Stimulated activated CD8-positive, alpha-beta memory T cell treated with anti-CD3 and anti-CD28 coated beads, Interleukin-12 subunit alpha, Interleukin-12 subunit beta, amount 100 ng/mL, for 1 hour (primary cell): ENCODE measurements around the gene COL5A1.
"Not testable (repeated sequence)": the region's sequence is repeated elsewhere in the genome, so short reads cannot be mapped to it uniquely, and the experiment has no call there.

Experiments
- DNase-seq: peaks from one replicate; pipeline ENCODE4 v3.0.0-alpha.2; 2020; ENCODE audit warnings: low read depth

COL5A1 gene

DNA sequence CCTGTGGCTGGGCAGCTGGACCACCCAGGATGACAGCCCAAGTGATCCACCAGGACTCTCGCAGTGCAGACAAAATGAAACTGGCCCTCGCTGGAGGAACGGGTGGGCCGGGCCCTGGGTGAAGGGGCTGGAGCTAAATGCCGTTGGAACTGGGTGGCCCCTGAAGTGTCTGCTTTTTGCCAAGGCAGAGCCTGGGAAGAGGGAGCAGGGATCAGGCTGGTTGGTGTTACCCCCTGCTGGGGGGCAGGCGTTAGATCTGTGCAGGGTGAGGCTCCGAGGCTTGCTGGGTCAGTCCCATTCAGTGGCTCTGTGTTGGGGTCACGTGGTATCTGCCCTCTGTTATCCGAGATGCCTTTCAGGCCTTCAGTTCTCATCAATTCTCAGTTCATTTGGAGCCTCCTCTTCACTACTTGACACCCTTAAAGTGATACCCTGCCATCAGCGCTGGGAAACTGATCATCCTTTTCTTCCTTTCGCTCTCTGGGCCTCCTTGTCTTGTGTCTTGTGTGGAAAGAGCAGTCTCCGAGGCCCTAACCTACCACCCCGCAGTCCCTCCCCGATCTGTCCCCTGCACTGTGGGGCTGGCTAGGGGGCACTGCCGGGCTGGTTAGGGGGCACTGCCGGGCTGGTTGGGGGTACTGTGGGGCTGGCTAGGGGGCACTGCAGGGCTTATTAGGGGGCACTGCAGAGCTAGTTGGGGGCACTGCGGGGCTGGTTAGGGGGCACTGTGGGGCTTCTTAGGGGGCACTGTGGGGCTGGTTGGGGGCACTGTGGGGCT lies 37.3 kb downstream of the COL5A1 start:
- DNase-seq = no peak

DNA sequence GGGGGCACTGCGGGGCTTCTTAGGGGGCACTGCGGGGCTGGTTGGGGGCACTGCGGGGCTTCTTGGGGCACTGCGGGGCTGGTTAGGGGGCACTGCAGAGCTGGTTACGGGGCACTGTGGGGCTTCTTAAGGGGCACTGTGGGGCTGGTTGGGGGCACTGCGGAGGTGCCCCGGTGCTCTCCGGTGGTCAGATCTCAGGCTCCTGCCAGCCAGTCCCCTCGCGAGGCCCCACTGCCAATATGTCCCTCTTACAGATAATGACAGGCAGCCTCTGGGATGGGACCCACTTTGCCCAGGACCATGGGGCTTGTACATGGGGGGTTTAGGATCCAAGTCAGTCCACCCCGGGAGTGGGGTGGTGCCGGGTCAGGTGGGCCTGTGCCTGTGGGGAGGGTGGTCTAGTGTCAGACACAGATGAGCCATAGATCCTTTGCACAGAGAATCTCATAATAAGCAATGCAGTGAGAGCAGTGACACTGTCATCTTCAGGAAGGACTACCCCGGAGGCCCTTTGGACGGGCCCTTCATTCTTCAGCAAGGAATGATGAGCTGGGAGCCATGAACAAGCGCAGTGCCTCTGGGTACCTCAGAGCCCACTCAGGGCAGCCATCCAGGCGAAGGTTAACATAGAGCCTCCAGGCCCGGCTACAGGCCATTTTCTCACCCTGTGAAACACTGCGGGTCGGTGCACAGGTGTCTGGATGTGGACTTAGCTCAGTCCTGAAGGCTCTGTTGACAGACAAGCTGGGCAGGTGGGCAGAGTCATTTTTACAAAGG lies 38.2 kb downstream of the COL5A1 start:
- no peak for DNase-seq

- no peak for DNase-seq
Measured at GRCh38 chr9:134680393-134681060, 38.9 kb downstream of the COL5A1 start.

DNA sequence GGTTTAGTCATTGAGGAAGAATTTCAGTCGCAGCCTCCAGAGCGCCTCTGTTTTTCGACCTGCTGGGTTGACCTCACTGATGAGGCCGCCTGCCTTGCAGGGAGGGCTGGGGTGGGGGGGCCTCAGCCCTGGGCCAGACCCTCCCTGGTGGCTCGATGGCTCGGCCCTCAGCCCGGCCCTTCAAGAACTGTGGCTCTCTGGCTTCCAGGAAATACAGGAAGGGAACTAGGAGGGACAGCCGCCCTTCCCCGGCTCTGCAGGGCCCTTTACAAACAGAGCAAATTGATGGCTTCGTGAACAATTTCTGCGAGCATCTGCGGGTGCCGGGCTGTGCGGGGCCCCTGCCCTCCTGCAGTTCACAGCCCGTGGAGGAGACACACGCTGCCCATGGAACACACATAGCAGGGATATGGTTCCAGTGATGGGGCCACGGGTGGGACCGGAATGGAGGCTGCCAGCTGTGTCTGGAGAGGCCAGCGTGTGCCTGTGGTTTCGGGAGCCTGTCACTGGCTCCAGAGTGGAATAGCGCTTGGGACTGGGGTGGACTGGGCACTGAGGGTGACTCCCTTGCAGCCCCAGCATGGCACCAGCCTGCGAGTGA lies 39.6 kb downstream of the COL5A1 start:
- no peak for DNase-seq

DNA sequence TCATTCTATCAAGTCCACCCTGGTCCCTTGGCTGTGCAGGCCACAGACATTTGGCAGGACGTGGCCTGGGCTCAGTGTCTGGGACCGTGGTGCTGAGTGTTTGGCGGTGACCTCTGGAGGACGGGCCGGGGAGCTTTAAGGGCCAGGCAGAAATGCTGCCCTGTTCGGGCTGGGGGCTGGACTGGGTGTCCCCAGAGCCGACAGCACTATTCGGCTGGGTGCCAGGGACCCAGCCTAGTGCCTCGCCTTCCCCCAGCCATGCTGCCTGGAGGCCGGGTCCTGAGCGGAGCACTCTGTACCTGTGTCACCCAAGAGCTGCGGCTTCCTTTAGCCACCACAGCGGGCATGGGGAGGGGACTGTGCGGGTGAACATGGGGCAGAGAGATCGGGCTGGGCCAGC lies 40.4 kb downstream of the COL5A1 start:
- no peak for DNase-seq

- no peak for DNase-seq
Measured at GRCh38 chr9:134682651-134683364, 41.2 kb downstream of the COL5A1 start.

GRCh38 chr9:134683714-134684374 lies 42.2 kb downstream of the COL5A1 start:
- DNase-seq = no peak

GRCh38 chr9:134684375-134684723 lies 42.7 kb downstream of the COL5A1 start:
- DNase-seq = no peak

- DNase-seq = not testable (repeated sequence)
Measured at GRCh38 chr9:134684941-134685340, 43.3 kb downstream of the COL5A1 start.

- no peak for DNase-seq
Measured at GRCh38 chr9:134685784-134686183, 44.2 kb downstream of the COL5A1 start.

DNA sequence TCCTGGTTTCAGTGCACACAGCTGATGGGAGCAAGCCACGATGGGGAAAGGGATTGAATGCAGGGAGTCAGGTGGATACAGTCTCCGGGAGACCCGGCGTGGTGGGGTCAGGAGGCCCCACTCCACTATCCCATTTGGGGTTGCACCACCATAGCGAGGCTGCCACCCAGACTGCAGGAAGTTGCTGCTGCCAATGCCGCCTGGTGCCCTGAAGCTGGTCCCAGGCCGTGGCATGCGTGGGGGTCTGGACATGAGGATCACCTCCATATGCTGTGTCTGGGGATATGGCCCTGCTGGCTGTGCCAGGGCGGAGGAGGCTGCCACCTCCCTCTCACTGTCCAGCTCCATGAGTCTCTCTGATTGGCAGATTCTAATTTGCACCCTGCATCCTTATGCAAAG lies 45.3 kb downstream of the COL5A1 start:
- no peak for DNase-seq

- no peak for DNase-seq
Measured at GRCh38 chr9:134687556-134687955, 46.0 kb downstream of the COL5A1 start.

DNA sequence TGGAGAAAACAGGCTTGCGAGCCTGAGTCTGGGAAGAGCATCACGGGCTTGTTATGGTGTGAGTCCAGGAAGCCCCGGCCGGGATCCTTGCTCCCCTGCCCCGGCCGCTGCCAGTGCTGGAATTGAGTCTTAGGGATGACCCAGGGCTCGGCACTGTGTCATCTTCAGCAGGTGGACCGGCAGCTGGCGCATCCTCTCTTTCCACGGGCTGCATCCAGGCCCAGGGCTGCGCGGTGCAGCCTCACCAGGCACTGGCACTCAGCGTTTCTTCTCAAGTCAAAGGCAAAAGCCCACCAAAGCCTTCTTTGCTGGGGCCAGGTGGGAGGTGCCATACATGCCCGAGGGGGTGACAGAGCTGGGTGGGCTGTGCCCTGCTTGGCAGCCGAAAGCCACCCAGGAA lies 46.6 kb downstream of the COL5A1 start:
- DNase-seq = no peak

DNA sequence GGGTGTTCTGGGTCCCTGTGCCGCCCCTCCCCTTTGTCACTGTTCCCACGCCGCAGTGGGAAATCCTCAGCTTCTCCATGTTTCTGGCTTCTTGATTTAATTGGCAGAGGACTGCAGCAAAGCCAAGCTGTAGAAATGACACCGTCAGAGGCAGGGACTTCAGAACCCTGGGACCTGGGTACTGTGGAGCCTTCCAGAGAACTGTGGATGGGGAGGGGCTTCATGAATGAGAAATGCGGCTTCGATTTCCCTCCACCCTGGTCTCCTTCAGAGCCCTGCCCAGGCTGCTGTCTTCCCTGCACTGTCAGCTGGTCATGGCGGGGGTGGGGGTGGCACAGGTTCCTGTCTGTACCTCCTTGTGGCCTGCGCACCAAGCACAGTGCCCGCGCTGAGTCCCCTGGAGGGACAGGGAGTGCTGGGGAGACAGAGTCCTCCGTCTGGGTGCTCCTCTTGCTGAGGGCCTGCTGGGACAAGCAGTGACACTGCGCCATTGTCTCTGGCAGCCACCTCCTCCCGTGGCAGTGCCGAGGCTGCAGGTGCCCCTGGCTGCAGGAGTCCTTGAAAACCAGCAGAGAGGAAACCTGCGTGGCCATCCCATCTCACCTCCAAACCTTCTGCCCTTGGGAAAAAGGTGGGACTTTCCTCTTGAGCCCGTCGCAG lies 47.2 kb downstream of the COL5A1 start:
- DNase-seq = no peak

GRCh38 chr9:134689321-134690181 lies 47.9 kb downstream of the COL5A1 start:
- DNase-seq = no peak

DNA sequence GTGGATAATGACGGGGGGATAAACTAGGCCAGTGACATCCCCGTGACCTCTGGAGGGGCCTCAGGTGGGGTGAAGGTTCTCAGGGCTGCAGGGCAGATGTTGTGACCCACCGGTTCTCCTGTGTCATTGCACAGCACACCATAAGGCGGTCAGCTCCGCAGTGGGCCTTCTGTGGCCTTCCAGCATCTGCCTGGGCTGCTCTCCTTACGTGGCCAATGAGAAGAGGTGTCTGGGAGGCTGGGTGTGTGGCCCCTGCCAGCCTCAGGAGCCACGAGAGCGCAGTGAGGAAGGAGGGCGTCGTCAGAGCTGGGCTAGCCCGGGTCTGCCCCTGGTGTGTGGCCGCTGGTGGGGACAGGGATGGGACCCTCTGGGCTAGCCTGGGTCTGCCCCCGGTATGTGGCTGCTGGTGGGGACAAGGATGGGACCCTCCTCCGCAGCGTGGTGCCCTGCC lies 48.7 kb downstream of the COL5A1 start:
- no peak for DNase-seq

DNA sequence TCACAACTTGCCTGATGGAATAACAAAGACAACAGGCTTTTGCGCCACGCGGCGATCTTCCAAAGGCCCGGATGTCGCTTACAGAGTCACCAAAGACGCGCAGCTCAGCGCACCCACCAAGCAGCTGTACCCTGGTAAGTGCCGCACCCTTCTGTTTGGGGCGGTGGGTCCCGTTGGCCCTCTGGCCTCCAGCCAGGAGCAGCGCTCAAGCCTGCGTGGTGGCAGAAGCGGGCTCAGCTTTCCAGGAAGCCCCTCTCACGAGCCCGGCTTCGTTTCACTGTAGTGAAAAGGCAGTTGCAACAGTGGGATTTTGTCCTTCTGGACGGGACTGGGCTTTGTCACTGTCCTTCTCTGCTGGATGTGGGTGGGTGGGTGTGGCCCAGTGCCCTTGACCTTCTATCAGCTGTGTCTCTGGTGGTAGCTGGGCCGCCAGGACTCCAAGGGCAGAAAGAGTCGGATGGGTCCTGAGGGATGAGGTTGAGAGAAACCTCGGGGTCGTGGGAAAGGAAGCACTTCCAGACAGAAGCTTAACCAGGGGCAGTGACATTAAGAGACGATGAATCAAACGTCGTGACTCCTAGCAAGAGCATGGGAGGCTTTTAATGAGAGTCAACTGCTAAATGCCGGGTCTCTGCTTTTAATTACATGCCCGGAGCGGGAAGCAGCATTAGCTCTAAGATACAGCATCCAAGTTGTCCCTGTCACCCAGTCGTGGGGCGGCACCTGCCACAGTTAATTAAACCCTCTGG lies 49.5 kb downstream of the COL5A1 start:
- DNase-seq = no peak

GRCh38 chr9:134691695-134692572 lies 50.3 kb downstream of the COL5A1 start:
- DNase-seq = no peak
